OCI-LY7 (cell line): ENCODE measurements around the gene GTF2IRD1.

Experiments
- CTCF ChIP-seq: fragments of 200-600 bp; sonication (generic); conservative IDR thresholded peaks from 2 replicates; pipeline ENCODE4 v1.5.1; 2014; ENCODE audit warnings: mild to moderate bottlenecking, antibody characterized with exemption, low read length, moderate library complexity, mixed read lengths
- EZH2phosphoT487 ChIP-seq: fragments of 200-600 bp; sonication (generic); IDR thresholded peaks from 2 replicates; pipeline ENCODE4 v1.6.1; 2018; ENCODE audit warnings: low read depth, borderline replicate concordance, mild to moderate bottlenecking, mixed run types, antibody characterized with exemption, low read length, moderate library complexity, mixed read lengths

- TF ChIP-seq CTCF (no peak), EZH2phosphoT487 (no peak)
Measured at GRCh38 chr7:74503061-74503460, 49.4 kb downstream of the GTF2IRD1 start.
